HepG2 (cell line): ENCODE measurements around the gene NTRK2. TPM values are rescaled to one million over a fixed set of nuclear protein-coding genes. Genes with fewer than 3 reads are reported as not detected.

Experiments
- ATAC-seq: fragments of 200-7000 bp; cut with Tn5 transposase; 3 replicates; pipeline ENCODE4 v1.9.1; 2020; ENCODE audit warnings: mild to moderate bottlenecking, moderate library complexity
- BruUV-seq: library from RNA; stranded (reverse); fragments of 400-500 nt; replicated peaks from 2 replicates; lab custom pipeline; 2021; lab: Mats Ljungman, UMichigan
- CTCF ChIA-PET: fragments of 300-600 bp; formaldehyde crosslinking; extraction: SDS; loops from one replicate; lab custom pipeline; 2021; ENCODE audit warnings: low total read pairs, inconsistent platforms, low intra/inter-chr PET ratio; lab: Yijun Ruan, JAX
- POLR2A ChIA-PET: fragments of 350-600 bp; sonication (Branson Sonifier 250); formaldehyde crosslinking; loops from one replicate; lab custom pipeline; 2020; ENCODE audit warnings: antibody characterized with exemption, inconsistent platforms; lab: Yijun Ruan, JAX
- DNase-seq: peaks from one replicate; pipeline ENCODE4 v3.0.0-alpha.2; 2015; ENCODE audit warnings: low spot score
- FAIRE-seq: peaks from 3 replicates; lab custom pipeline; 2011; peaks lifted over from hg19 to GRCh38; lab: Jason Lieb, UNC
- H2AFZ ChIP-seq: one replicate; pipeline ENCODE4 v1.6.1; 2011; ENCODE audit warnings: low read length, inconsistent platforms
- H3K27ac ChIP-seq: fragments of 300-600 bp; 3 replicates; pipeline ENCODE4 v1.8.0; 2011; ENCODE audit warnings: mixed run types, mild to moderate bottlenecking, mixed read lengths, low read length, inconsistent platforms; ENCODE audit not compliant: insufficient read depth; ENCODE audit errors: extremely low read length
- H3K27me3 ChIP-seq, 2 experiments: fragments of 200-600 bp in 1 of 2; 2 replicates in 1 of 2; 3 replicates in 1 of 2; pipeline versions ENCODE4 v1.6.0 to v1.8.0; 2011; ENCODE audit warnings: low read length in 2 of 2, mild to moderate bottlenecking in 2 of 2, moderate library complexity in 2 of 2, inconsistent platforms in 1 of 2; ENCODE audit not compliant: insufficient read depth in 2 of 2, control insufficient read depth in 1 of 2
- H3K36me3 ChIP-seq, 2 experiments: fragments of 200-600 bp in 1 of 2; replicated peaks in 1 of 2; 2 replicates in 1 of 2; 3 replicates in 1 of 2; pipeline versions ENCODE4 v1.5.1 to v1.8.0; 2011; ENCODE audit warnings: low read length in 2 of 2, inconsistent platforms in 1 of 2; ENCODE audit not compliant: insufficient read depth in 2 of 2, control insufficient read depth in 1 of 2
- H3K4me1 ChIP-seq: 2 replicates; pipeline ENCODE4 v1.5.1; 2012; ENCODE audit warnings: low read length, inconsistent platforms; ENCODE audit not compliant: insufficient read depth
- H3K4me2 ChIP-seq: 2 replicates; pipeline ENCODE4 v1.6.0; 2011; ENCODE audit warnings: low read depth, low read length, inconsistent platforms
- H3K4me3 ChIP-seq, 3 experiments: fragments of 200-600 bp in 1 of 3; sonication (generic), shearing (Covaris generic) in 1 of 3; replicated peaks in 1 of 3; 2 replicates each; pipeline ENCODE4 v1.5.1; 2011 to 2016; ENCODE audit warnings: low read length in 3 of 3, inconsistent platforms in 2 of 3, low read depth in 2 of 3, mild to moderate bottlenecking in 2 of 3, control low read depth in 1 of 3, mixed read lengths in 1 of 3; ENCODE audit not compliant: insufficient read depth in 1 of 3
- H3K79me2 ChIP-seq: one replicate; pipeline ENCODE4 v1.6.1; 2011; ENCODE audit warnings: low read length, inconsistent platforms; ENCODE audit not compliant: insufficient read depth
- H3K9ac ChIP-seq: 2 replicates; pipeline ENCODE4 v1.6.0; 2011; ENCODE audit warnings: mild to moderate bottlenecking, low read depth, low read length, inconsistent platforms; ENCODE audit not compliant: insufficient read depth
- H3K9me3 ChIP-seq: 2 replicates; pipeline ENCODE4 v1.5.1; 2012; ENCODE audit warnings: mild to moderate bottlenecking, low read length
- H4K20me1 ChIP-seq: 2 replicates; pipeline ENCODE4 v1.6.0; 2011; ENCODE audit warnings: inconsistent platforms, mild to moderate bottlenecking, low read length, moderate library complexity; ENCODE audit not compliant: insufficient read depth
- POLR2AphosphoS5 ChIP-seq: IDR thresholded peaks from 2 replicates; pipeline ENCODE4 v1.6.1; 2012; ENCODE audit warnings: low read depth, low read length
- RBAK ChIP-seq: sonication (generic); formaldehyde crosslinking; IDR thresholded peaks from 2 replicates; pipeline ENCODE4 v1.5.1; 2020; ENCODE audit warnings: mild to moderate bottlenecking, missing genetic modification reagents
- SAP130 ChIP-seq: IDR thresholded peaks from 2 replicates; pipeline ENCODE4 v1.6.1; 2016; ENCODE audit warnings: low read depth
- SATB2 ChIP-seq: sonication (generic); formaldehyde crosslinking; IDR thresholded peaks from 2 replicates; pipeline ENCODE4 v1.5.0; 2020; ENCODE audit warnings: missing genetic modification reagents
- TEF ChIP-seq: sonication (generic); formaldehyde crosslinking; IDR thresholded peaks from 2 replicates; pipeline ENCODE4 v1.5.0; 2020; ENCODE audit warnings: missing genetic modification reagents
- ZBTB46 ChIP-seq: sonication (generic); formaldehyde crosslinking; IDR thresholded peaks from 2 replicates; pipeline ENCODE4 v1.4.0; 2020; ENCODE audit warnings: mild to moderate bottlenecking, missing genetic modification reagents, borderline replicate concordance
- ZFP1 ChIP-seq: IDR thresholded peaks from 2 replicates; pipeline ENCODE4 v1.6.1; 2016
- ZMYM4 ChIP-seq: sonication (generic); formaldehyde crosslinking; IDR thresholded peaks from 2 replicates; pipeline ENCODE4 v1.8.1; 2023; ENCODE audit warnings: mild to moderate bottlenecking, missing genetic modification reagents
- ZSCAN25 ChIP-seq: sonication (generic); formaldehyde crosslinking; IDR thresholded peaks from 2 replicates; pipeline ENCODE4 v1.8.0; 2022; ENCODE audit warnings: mild to moderate bottlenecking, missing genetic modification reagents
- WGBS: methylation state at CpG from one replicate; pipeline ENCODE4 v1.1.6; 2017; ENCODE audit warnings: low lambda C conversion rate; 5-methylcytosine and 5-hydroxymethylcytosine counted together
- in situ Hi-C: cut with HindIII; loops from 2 replicates; pipeline ENCODE4 v1.10.0; 2017; ENCODE audit warnings: low pct_unique_long_range_greater_than_20kb; ENCODE audit not compliant: extremely low pct_ligation_motif_present
- intact Hi-C: fragments of 100-400 bp; cut with micrococcal nuclease; formaldehyde crosslinking; loops from one replicate; pipeline ENCODE4 v1.10.0; 2022; ENCODE audit not compliant: unreplicated experiment
- polyA plus RNA-seq, 8 experiments: library from polyadenylated mRNA; depleted of rRNA in 3 of 8; stranded (reverse) in 7 of 8; unstranded in 1 of 8; fragments of >200 nt; fragmentation: Illumina TruSeq in 4 of 8; extraction: Trizol in 4 of 8; gene quantifications; 2 replicates each; pipeline versions ENCODE4 v1.2.1 to v1.2.3, GENCODE V29; 2011 to 2016; ENCODE audit warnings: low read depth in 4 of 8, missing spikeins in 1 of 8, mixed read lengths in 1 of 8; ENCODE audit not compliant: insufficient read depth in 1 of 8
- total RNA-seq, 5 experiments: library from RNA; depleted of rRNA; stranded (reverse); fragments of >200 nt; fragmentation: Illumina TruSeq; extraction: Trizol; gene quantifications; 2 replicates each; pipeline ENCODE4 v1.2.3, GENCODE V29; 2016; ENCODE audit warnings: low read depth in 1 of 5

The NTRK2 gene
- total and polyA plus RNA-seq, 2 of the 13 experiments (the other 11 are each of a cell fraction or from before 2014, with no cell fraction given), result not detected

GRCh38 chr9:85053206-85053786 is 383.8 kb downstream of the NTRK2 start (continued):
- no peak for TF ChIP-seq ZBTB46 (CRISPR knock-in tag)
- TF ChIP-seq TEF (CRISPR knock-in tag), result no peak
- TF ChIP-seq ZSCAN25 (CRISPR knock-in tag), result no peak
- TF ChIP-seq RBAK, result no peak
- no peak for TF ChIP-seq ZMYM4 (CRISPR knock-in tag)
- TF ChIP-seq POLR2AphosphoS5, result no peak
- no peak for TF ChIP-seq SATB2 (CRISPR knock-in tag)

- TF ChIP-seq SAP130 (CRISPR knock-in tag), result no peak
- no peak for TF ChIP-seq ZFP1 (CRISPR knock-in tag)
- H3K79me2 ChIP-seq, result no peaks in the 10 kb centered on the region
- no peaks in the 10 kb centered on the region for H3K4me1 ChIP-seq
- no peak overlapping the region for H3K27ac ChIP-seq
- ChIA-PET POLR2A (no interaction called here), CTCF (no interaction called here)
- no peaks in the 10 kb centered on the region for H3K36me3 ChIP-seq
- no peaks in the 10 kb centered on the region for H3K27me3 ChIP-seq
- ATAC-seq (no peak), FAIRE-seq (no peak), DNase-seq (no peak)
- no TSS peak for BruUV-seq
- intact Hi-C loops (no loop called here), in situ Hi-C loops (no loop called here)
- no peaks in the 10 kb centered on the region for H3K9me3 ChIP-seq
- no peaks in the 10 kb centered on the region for H4K20me1 ChIP-seq
- no peak overlapping the region for H3K4me2 ChIP-seq
- no peak overlapping the region for H3K4me3 ChIP-seq
- no peak overlapping the region for H3K9ac ChIP-seq
- 57% methylated on average over 4 of the region's 4 CpGs for WGBS
- H2AFZ ChIP-seq, result no peak overlapping the region
Measured at GRCh38 chr9:85054017-85054416, 384.5 kb downstream of the NTRK2 start.
